Measurements from ENCODE around the gene DRC7. TPM values are rescaled to one million over a fixed set of nuclear protein-coding genes. Genes with fewer than 3 reads are reported as not detected.

DRC7 gene
- total and polyA plus RNA-seq, 10 of the 15 experiments (the other 5 are each of a cell fraction or from before 2014, with no cell fraction given): 0.06 to 0.49 (median 0.14) TPM; not detected in 4

- no peak for TF ChIP-seq NR2C1 (IDR thresholded peaks at IDR 0.05)
- no peak for TF ChIP-seq BCL11A (IDR thresholded peaks at IDR 0.05; ENCODE audit: low read depth, low read length)
- no peak for TF ChIP-seq PAX5 (IDR thresholded peaks at IDR 0.05; ENCODE audit: borderline replicate concordance, low read depth, low read length)
- TF ChIP-seq ATF7 (IDR thresholded peaks at IDR 0.05; ENCODE audit: low read depth): no peak
These were observed 9.7 kb downstream of the DRC7 start (continued) for GRCh38 chr16:57704011-57704904.

GRCh38 chr16:57704905-57705852, 10.6 kb downstream of the DRC7 start:
- H4K20me1 ChIP-seq (ENCODE audit: control insufficient read depth, insufficient read depth): no peaks in the 10 kb centered on the region
- no peak for DNase-seq (ENCODE audit: low read depth, low spot score)
- no peak overlapping the region for H3K27ac ChIP-seq (ENCODE audit: control insufficient read depth, insufficient read depth)
- H3K36me3 ChIP-seq (ENCODE audit: control insufficient read depth in 2 of 2, insufficient read depth in 2 of 2, low read length in 1 of 2): no peaks in the 10 kb centered on the region
- no peak overlapping the region for H3K4me2 ChIP-seq (ENCODE audit: control insufficient read depth, insufficient read depth)
- no peaks in the 10 kb centered on the region for H3K9me3 ChIP-seq (replicated peaks; ENCODE audit: control insufficient read depth, insufficient read depth, low read length)
- RAD21 ChIA-PET (ENCODE audit: unreplicated experiment): no interaction called here
- SMC1A ChIA-PET (ENCODE audit: uncharacterized antibody, unreplicated experiment): no interaction called here
- WGBS (ENCODE audit: insufficient coverage, insufficient replicate concordance, low lambda C conversion rate, missing lambda C conversion rate): 34% methylated on average over 4 of the region's 4 CpGs
- H3K79me2 ChIP-seq (ENCODE audit: control insufficient read depth, insufficient read depth, low read length): no peaks in the 10 kb centered on the region
- H3K27me3 ChIP-seq (replicated peaks in 1 of 2; ENCODE audit: control insufficient read depth in 2 of 2, insufficient read depth in 2 of 2, low read length in 1 of 2): no peaks in the 10 kb centered on the region
- no peak for ATAC-seq
- intact Hi-C loops (cut with micrococcal nuclease; ENCODE audit: unreplicated experiment): no loop called here
- H3K9ac ChIP-seq (ENCODE audit: control insufficient read depth, insufficient read depth, low read length): no peak overlapping the region
- POLR2A ChIA-PET: no interaction called here
- no TSS peak for BruUV-seq (replicated peaks)
- H3K4me1 ChIP-seq (ENCODE audit: control insufficient read depth, insufficient read depth, low read length): no peaks in the 10 kb centered on the region
- CTCF ChIA-PET: no interaction called here
- in situ Hi-C loops (cut with MboI): no loop called here
- H3K4me3 ChIP-seq: no peak overlapping the region
- no peak overlapping the region for H2AFZ ChIP-seq (ENCODE audit: control insufficient read depth, low read depth, low read length)
- no peak for FAIRE-seq
- no peak for TF ChIP-seq RB1 (IDR thresholded peaks at IDR 0.05; ENCODE audit: borderline replicate concordance)
- TF ChIP-seq RELB (IDR thresholded peaks at IDR 0.05; ENCODE audit: low read depth): no peak
- TF ChIP-seq KDM1A (IDR thresholded peaks at IDR 0.05; ENCODE audit: borderline replicate concordance): no peak
- TF ChIP-seq, protein P1, sequence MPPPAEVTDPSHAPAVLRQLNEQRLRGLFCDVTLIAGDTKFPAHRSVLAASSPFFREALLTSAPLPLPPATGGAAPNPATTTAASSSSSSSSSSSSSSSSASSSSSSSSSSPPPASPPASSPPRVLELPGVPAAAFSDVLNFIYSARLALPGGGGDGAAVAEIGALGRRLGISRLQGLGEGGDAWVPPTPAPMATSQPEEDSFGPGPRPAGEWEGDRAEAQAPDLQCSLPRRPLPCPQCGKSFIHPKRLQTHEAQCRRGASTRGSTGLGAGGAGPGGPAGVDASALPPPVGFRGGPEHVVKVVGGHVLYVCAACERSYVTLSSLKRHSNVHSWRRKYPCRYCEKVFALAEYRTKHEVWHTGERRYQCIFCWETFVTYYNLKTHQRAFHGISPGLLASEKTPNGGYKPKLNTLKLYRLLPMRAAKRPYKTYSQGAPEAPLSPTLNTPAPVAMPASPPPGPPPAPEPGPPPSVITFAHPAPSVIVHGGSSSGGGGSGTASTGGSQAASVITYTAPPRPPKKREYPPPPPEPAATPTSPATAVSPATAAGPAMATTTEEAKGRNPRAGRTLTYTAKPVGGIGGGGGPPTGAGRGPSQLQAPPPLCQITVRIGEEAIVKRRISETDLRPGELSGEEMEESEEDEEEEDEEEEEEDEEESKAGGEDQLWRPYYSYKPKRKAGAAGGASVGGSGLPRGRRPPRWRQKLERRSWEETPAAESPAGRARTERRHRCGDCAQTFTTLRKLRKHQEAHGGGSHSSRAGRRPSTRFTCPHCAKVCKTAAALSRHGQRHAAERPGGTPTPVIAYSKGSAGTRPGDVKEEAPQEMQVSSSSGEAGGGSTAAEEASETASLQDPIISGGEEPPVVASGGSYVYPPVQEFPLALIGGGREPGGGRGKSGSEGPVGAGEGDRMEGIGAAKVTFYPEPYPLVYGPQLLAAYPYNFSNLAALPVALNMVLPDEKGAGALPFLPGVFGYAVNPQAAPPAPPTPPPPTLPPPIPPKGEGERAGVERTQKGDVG (CRISPR knock-in tag; IDR thresholded peaks at IDR 0.05): no peak
- no peak for TF ChIP-seq NKRF (conservative IDR thresholded peaks at IDR 0.05)
- no peak for TF ChIP-seq MEF2A (IDR thresholded peaks at IDR 0.05; ENCODE audit: insufficient read depth, low read depth, low read length)
- no peak for TF ChIP-seq JUND (IDR thresholded peaks at IDR 0.05; ENCODE audit: low read depth, low read length)
- no peak for TF ChIP-seq RELA (IDR thresholded peaks at IDR 0.05; ENCODE audit: borderline replicate concordance, partially characterized antibody)
- no peak for TF ChIP-seq SP1 (IDR thresholded peaks at IDR 0.05; ENCODE audit: low read depth, low read length)
